Activated naive CD8-positive, alpha-beta T cell (primary cell): ENCODE results near the gene MX2.
A peak's percentile ranks its signal among the peaks of the same experiment; 100 is the strongest.

Experiments used
- H3K27ac Mint-ChIP-seq: one replicate; pipeline ENCODE4 v1.8.0; 2021; ENCODE audit warnings: mixed read lengths
- H3K27me3 Mint-ChIP-seq: one replicate; pipeline ENCODE4 v1.8.0; 2021; ENCODE audit warnings: mixed read lengths
- H3K36me3 Mint-ChIP-seq: one replicate; pipeline ENCODE4 v1.8.0; 2021; ENCODE audit warnings: mixed read lengths
- H3K4me1 Mint-ChIP-seq: one replicate; pipeline ENCODE4 v1.8.0; 2021; ENCODE audit warnings: low read depth, mixed read lengths
- H3K4me3 Mint-ChIP-seq: one replicate; pipeline ENCODE4 v1.8.0; 2021; ENCODE audit warnings: mild to moderate bottlenecking, mixed read lengths
- H3K9me3 Mint-ChIP-seq: one replicate; pipeline ENCODE4 v1.8.0; 2021; ENCODE audit warnings: low read depth, mixed read lengths

MX2 gene

DNA sequence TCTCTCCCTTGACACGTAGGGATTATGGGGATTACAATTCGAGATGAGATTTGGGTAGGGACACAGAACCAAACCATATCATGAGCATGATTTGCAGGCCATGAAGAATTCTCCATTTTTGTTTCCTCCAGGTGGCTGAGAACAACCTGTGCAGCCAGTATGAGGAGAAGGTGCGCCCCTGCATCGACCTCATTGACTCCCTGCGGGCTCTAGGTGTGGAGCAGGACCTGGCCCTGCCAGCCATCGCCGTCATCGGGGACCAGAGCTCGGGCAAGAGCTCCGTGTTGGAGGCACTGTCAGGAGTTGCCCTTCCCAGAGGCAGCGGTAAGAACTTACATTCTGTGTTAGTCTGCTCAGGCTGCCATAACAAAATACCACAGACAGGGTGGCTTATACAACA lies 73.9 kb downstream of the MX2 start:
- Mint-ChIP-seq H3K27me3 (no peaks in the 10 kb centered on the region), H3K4me1 (peaks cover 14% of the 10 kb centered on the region), H3K27ac (no peak overlapping the region), H3K4me3 (no peak overlapping the region), H3K36me3 (peaks cover 34% of the 10 kb centered on the region), H3K9me3 (peaks cover 5% of the 10 kb centered on the region)

DNA sequence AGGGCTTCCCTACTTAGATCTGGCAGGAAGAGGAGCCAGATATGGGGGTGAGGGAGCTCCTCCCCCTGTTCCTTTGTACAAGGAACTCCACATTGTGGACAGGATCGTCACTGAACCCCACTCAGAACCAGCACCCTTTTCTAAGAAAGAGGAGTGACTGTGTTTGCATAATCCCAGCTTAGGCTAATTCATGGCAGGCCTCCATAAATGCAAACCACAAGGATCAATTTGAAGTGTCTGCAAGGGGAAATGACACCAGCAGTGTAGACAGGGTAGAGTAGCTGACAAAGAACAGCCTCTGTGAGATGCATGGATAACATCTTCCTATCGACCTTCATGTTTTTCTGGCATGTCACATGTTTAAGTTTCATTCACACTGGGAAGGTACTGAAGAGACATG lies 75.9 kb downstream of the MX2 start:
- Mint-ChIP-seq H3K4me1 (peaks cover 10% of the 10 kb centered on the region), H3K4me3 (no peak overlapping the region), H3K9me3 (peaks cover 5% of the 10 kb centered on the region), H3K27ac (no peak overlapping the region), H3K36me3 (peaks cover 24% of the 10 kb centered on the region), H3K27me3 (no peaks in the 10 kb centered on the region)

DNA sequence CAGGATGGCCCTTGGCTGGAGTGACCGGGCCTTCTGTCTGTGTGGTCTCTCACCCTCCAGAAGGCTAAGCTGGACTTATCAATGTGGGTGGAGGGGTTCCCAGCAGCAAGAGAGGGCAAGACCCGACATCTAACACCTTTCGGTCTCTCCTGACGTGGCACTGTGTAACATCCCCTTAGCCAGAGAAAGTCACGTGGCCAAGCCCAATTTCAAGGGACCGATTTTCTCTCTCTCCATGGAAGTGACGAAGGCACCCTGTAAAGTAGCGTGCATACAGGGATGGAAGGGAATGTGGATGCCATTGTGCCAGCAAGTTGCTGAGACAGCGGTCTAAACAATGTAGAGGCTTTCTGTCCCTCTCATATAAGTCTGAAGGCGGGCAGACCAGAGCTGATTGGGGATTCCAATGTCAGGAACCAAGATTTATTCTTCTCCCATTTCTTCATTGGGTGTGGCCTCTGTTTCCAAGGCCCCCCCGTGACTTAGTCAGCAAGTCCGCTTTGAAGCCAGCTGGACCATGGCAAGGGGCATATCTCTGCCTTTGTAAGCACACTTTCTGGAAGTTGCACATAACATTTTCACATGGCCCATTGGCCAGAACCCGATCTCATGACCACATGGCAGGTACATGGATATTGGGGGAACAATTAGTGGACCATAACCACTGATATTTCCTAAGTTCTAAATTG lies 76.7 kb downstream of the MX2 start:
- H3K4me1 Mint-ChIP-seq: peaks cover 8% of the 10 kb centered on the region
- peaks cover 5% of the 10 kb centered on the region for H3K9me3 Mint-ChIP-seq
- H3K27me3 Mint-ChIP-seq: no peaks in the 10 kb centered on the region
- peak overlapping the region; percentile 17 for H3K27ac Mint-ChIP-seq
- peaks cover 23% of the 10 kb centered on the region for H3K36me3 Mint-ChIP-seq
- no peak overlapping the region for H3K4me3 Mint-ChIP-seq

DNA sequence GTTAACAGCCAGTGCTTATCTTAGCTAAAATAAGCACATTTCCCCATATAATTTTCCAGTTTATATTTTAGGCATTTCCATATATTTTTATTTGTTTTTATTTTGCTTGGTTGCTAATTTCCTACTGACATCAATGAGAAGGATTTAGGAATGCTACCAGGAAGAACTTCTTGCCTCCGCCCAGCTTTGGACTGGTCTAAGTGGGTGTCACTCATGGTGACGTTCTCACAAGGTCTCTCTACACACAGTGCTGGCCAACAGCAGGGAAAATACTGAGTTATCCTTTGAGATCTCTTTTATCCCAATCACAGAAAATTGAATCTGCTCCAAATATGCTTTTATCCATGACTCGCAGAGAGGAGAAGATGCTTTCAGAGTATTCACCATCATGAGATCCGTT lies 77.4 kb downstream of the MX2 start:
- H3K4me1 Mint-ChIP-seq: peaks cover 8% of the 10 kb centered on the region
- no peaks in the 10 kb centered on the region for H3K27me3 Mint-ChIP-seq
- no peak overlapping the region for H3K4me3 Mint-ChIP-seq
- peaks cover 5% of the 10 kb centered on the region for H3K9me3 Mint-ChIP-seq
- peaks cover 19% of the 10 kb centered on the region for H3K36me3 Mint-ChIP-seq
- H3K27ac Mint-ChIP-seq: peak overlapping the region; percentile 18

DNA sequence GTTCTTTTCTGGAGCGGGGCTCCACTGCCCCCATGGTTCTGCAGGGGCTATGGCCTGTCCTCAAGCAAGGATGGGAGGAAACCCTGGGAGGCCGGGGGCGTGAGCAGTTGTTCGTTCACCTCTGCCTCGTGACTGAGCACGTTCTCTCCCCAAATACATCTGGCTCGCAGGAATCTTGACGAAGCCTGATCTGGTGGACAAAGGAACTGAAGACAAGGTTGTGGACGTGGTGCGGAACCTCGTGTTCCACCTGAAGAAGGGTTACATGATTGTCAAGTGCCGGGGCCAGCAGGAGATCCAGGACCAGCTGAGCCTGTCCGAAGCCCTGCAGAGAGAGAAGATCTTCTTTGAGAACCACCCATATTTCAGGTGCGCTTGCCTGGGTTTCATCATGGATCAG lies 79.7 kb downstream of the MX2 start:
- no peak overlapping the region for H3K27ac Mint-ChIP-seq

DNA sequence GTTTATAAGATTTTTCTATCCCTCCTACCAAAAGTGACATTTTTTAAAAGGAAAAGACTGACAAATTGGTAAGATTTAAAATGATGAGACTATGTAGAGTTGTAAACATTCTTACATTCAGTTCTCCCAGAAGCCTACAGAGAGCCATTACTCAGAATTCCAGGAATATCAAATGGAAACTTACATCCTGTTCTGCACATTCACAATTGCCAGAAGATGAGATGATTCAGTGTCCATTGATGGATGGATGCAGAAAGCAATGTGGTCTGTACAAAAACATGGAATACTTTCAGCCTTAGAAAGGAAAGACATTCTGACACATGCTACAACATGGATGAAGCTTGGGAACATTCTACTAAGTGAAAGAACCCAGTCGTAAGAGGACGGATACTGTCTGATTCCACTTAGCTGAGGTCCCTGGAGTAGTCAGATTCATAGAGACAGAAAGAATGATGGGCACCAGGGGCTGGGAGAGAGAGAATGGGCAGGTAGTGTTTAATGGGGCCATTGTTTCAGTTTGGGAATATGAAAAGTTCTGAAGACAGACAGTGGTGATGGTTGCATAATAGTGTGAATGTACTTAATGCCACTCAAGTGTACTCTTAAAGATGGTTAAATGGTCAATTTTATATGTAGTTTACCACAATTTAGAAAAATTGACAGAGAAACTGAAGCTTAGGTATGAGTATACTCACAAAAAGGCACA lies 80.8 kb downstream of the MX2 start:
- H3K9me3 Mint-ChIP-seq: no peaks in the 10 kb centered on the region
- H3K4me3 Mint-ChIP-seq: no peak overlapping the region
- H3K4me1 Mint-ChIP-seq: no peaks in the 10 kb centered on the region
- H3K27me3 Mint-ChIP-seq: no peaks in the 10 kb centered on the region
- H3K27ac Mint-ChIP-seq: no peak overlapping the region
- H3K36me3 Mint-ChIP-seq: peaks cover 8% of the 10 kb centered on the region

More for the DNA sequence above, 79.7 kb downstream of the MX2 start:
- no peaks in the 10 kb centered on the region for H3K9me3 Mint-ChIP-seq
- H3K36me3 Mint-ChIP-seq: peaks cover 4% of the 10 kb centered on the region
- H3K4me3 Mint-ChIP-seq: no peak overlapping the region
- H3K4me1 Mint-ChIP-seq: no peaks in the 10 kb centered on the region
- no peaks in the 10 kb centered on the region for H3K27me3 Mint-ChIP-seq

DNA sequence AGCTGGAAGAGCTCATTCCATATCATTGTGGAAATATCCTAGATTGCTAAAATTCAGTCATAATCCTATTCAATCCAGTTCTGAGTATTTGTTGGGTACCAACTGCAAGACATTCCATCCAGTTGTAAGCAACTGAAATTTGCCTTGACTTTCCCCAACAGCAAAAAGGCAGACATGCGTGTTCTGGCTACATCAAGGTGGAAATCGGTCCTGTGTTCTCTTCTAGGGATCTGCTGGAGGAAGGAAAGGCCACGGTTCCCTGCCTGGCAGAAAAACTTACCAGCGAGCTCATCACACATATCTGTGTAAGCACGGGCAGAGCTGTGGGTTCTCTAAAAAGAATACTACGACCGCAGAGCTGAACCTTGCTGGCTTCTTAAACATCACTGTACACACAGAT lies 81.7 kb downstream of the MX2 start:
- no peak overlapping the region for H3K27ac Mint-ChIP-seq
- H3K9me3 Mint-ChIP-seq: no peaks in the 10 kb centered on the region
- no peak overlapping the region for H3K4me3 Mint-ChIP-seq
- H3K27me3 Mint-ChIP-seq: no peaks in the 10 kb centered on the region
- no peaks in the 10 kb centered on the region for H3K4me1 Mint-ChIP-seq
- H3K36me3 Mint-ChIP-seq: peaks cover 8% of the 10 kb centered on the region

DNA sequence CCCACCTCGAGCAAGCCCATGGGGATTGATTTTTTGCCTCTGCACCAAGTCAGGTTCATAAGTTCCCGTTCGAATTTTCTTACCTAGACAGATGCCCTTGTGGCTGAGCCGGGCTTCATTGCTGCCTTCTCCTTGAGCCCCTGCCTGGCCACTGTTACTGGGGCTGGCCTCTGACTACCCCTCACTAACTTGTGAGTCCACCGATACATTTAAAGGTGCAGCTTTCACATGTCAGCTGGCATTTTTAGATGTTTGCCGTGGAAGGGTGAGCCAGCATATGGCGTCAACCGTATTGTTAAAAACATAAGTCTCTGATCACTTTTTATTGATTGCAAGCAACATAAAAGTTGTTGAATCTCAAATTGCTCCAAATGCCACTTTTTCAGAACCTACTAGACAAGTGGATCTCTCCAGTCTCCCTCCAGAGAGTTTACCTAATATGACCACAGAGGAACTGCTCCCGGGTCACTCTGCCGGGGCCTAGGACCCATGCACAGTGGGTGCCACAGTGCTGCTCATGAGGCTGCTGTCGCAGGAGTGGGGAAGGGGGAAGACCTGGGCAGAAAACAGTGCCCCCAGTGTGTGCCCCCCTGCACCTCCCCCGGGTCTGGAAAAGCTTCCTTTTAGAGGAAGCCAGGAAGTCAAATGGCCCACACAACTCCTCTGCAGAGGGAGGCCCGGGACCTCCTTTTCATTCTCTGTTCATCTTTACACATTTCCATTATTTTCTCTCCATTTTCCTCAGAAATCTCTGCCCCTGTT lies 83.1 kb downstream of the MX2 start:
- H3K4me1 Mint-ChIP-seq: no peaks in the 10 kb centered on the region
- peaks cover 8% of the 10 kb centered on the region for H3K36me3 Mint-ChIP-seq
- H3K9me3 Mint-ChIP-seq: no peaks in the 10 kb centered on the region
- H3K4me3 Mint-ChIP-seq: no peak overlapping the region
- no peak overlapping the region for H3K27ac Mint-ChIP-seq
- H3K27me3 Mint-ChIP-seq: no peaks in the 10 kb centered on the region

DNA sequence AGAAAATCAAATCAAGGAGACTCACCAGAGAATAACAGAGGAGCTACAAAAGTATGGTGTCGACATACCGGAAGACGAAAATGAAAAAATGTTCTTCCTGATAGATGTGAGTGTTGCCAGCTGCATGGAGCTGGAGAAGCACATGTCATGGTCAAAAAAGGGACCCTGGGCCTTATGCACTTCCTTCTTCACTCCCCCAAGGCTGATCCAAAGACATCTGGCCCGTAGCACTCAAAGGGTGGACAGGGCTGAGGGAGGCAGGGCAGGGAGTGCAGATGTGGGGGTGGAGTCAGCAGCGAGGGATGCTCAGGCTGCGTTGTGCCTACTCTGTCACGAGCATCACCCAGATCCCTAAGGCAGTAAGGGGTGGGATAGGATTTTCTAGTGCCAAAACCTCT lies 83.6 kb downstream of the MX2 start:
- Mint-ChIP-seq H3K9me3 (no peaks in the 10 kb centered on the region), H3K4me1 (no peaks in the 10 kb centered on the region), H3K27me3 (no peaks in the 10 kb centered on the region), H3K36me3 (peaks cover 8% of the 10 kb centered on the region), H3K27ac (peak overlapping the region; percentile 34), H3K4me3 (no peak overlapping the region)

DNA sequence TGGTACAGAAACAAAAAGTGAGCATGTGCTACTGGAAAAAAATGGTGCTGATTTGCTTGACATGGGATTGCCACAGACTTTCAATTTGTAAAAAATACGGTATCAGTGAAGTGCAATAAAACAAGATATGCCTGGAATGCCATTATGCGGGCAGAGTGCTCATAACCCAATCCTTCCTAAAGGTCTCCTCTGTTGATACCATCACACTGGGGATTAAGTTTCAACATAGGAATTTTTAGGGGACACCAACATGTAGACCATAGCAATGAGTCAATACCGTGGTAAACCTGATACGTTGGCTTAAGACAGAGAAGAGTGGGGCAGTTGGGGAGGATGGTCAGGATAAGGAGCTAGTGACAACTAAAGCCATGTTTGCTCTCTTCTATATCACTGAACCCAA lies 84.8 kb downstream of the MX2 start:
- Mint-ChIP-seq H3K4me3 (no peak overlapping the region), H3K27ac (no peak overlapping the region), H3K36me3 (peaks cover 8% of the 10 kb centered on the region), H3K27me3 (no peaks in the 10 kb centered on the region), H3K4me1 (no peaks in the 10 kb centered on the region), H3K9me3 (no peaks in the 10 kb centered on the region)

DNA sequence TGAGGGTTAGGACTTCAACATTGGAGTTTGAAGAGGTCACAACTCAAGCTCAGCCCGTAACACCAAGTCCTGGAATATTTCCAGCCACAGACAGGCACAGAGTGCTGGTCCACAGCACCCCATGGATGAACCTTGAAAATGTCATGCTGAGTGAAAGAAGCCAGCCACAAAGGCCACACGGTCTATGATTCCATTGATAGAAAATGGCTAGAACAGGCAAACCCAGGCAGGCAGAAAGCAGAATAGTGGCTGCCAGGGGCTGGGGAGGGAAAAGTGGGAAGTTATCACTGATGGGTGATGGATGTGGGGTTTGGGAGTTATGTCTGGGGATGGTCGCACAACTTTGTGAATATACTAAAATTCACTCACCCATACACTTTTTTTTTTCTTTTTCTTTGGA lies 85.5 kb downstream of the MX2 start:
- Mint-ChIP-seq H3K4me3 (no peak overlapping the region), H3K9me3 (no peaks in the 10 kb centered on the region), H3K4me1 (no peaks in the 10 kb centered on the region), H3K36me3 (peaks cover 10% of the 10 kb centered on the region), H3K27ac (peak overlapping the region; percentile 41), H3K27me3 (no peaks in the 10 kb centered on the region)

DNA sequence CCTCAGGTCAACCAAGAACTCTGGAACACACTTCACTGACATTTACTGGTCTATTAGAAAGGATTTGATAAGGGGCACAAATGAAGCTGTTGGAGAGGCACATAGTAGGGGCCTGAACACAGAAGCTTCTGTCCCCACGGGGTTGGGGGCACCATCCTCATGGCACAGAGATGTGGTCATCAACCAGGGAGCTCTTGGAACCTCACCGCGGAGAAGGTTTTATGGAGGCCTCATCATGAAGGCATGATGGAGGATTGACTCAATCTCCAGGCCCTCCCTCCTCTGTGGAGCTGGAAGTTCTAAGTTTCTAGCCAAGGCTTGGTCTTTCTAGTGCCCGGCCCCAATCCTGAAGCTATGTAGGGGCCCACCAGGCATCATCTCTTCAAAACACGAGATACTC lies 87.8 kb downstream of the MX2 start:
- peaks cover 6% of the 10 kb centered on the region for H3K36me3 Mint-ChIP-seq
- no peaks in the 10 kb centered on the region for H3K4me1 Mint-ChIP-seq
- H3K27ac Mint-ChIP-seq: peak overlapping the region; percentile 22
- no peaks in the 10 kb centered on the region for H3K9me3 Mint-ChIP-seq
- no peaks in the 10 kb centered on the region for H3K27me3 Mint-ChIP-seq
- no peak overlapping the region for H3K4me3 Mint-ChIP-seq

DNA sequence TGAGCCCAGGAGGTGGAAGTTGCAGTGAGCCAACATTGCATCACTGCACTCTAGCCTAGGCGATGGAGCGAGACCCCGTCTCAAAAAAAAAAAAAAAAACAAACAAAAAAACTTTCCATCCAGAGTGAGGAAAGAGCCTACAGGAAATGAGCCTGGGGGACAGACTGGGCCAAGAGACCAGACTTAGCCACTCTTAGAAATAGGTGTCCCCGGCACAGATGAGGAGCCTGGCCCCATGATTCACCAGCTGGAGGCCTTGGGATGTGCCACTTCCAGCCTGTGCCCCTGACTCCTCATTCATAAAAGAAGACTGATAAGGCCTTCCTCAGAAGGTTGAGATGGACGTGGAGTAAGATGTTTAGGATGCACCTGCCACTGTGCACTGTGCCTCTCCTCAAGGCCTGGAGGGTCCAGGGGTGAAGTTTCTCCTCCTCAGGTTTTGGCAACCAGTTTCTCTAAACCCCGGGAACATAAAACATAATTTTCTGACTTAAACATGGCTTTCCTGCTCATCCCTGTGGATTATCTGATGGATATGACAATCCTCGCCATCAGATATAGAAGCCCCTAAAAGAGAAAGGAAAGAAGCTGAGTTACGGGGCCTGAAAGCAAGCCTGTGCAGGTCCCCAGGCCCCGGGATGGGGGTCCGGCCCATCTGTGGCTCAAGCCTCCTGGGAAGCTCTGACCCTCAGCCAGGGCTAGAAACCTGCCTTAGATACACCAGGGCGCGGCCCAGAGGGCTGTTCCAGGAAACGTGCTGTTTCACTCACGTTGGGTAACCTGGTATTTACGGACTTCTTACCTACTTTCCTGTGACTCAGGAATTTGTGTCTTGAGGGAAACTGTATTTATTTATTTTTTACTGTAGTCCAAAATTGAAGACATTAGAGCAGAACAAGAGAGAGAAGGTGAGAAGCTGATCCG lies 90.2 kb downstream of the MX2 start:
- peaks cover 6% of the 10 kb centered on the region for H3K36me3 Mint-ChIP-seq
- H3K27ac Mint-ChIP-seq: peak overlapping the region; percentile 54
- no peaks in the 10 kb centered on the region for H3K27me3 Mint-ChIP-seq
- no peaks in the 10 kb centered on the region for H3K9me3 Mint-ChIP-seq
- no peaks in the 10 kb centered on the region for H3K4me1 Mint-ChIP-seq
- H3K4me3 Mint-ChIP-seq: no peak overlapping the region

DNA sequence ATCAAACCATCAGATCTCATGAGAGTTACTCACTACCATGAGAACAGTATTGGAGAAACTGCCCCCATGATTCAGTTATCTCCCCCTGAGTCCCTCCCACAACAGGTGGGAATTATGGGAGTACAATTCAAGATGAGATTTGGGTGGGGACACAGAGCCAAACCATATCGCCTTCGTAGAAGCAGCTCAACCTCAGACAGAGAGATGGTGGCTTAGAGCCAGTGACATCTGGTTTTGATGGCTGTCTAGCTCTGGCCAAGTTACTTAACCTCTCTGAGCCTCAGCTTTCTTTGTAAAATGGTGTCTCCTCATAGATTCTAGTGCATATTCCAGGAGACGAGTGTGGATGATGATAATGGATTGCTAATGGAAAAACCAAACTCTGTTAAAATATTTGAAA lies 91.4 kb downstream of the MX2 start:
- H3K9me3 Mint-ChIP-seq: no peaks in the 10 kb centered on the region
- H3K4me3 Mint-ChIP-seq: no peak overlapping the region
- H3K27me3 Mint-ChIP-seq: no peaks in the 10 kb centered on the region
- H3K4me1 Mint-ChIP-seq: no peaks in the 10 kb centered on the region
- peaks cover 2% of the 10 kb centered on the region for H3K36me3 Mint-ChIP-seq
- no peak overlapping the region for H3K27ac Mint-ChIP-seq
